Keratinocyte (primary cell): Measurements from ENCODE around the gene DMBX1.

Source experiments
- EZH2 ChIP-seq: IDR thresholded peaks from one replicate; pipeline ENCODE4 v1.6.1; 2012; ENCODE audit warnings: inconsistent platforms, mild to moderate bottlenecking, low read length, moderate library complexity
- TF ChIP-seq, protein P1 (sequence below), 3 experiments: IDR thresholded peaks in 1 of 3; conservative IDR thresholded peaks in 1 of 3; optimal IDR thresholded peaks in 1 of 3; 2 replicates in 2 of 3; 3 replicates in 1 of 3; pipeline versions ENCODE3 to v1.5.1; 2011; ENCODE audit warnings: low read length in 3 of 3, mild to moderate bottlenecking in 3 of 3, moderate library complexity in 2 of 3, control low read depth in 1 of 3, inconsistent platforms in 1 of 3; ENCODE audit not compliant: insufficient read depth in 2 of 3; ENCODE audit errors: extremely low read depth in 1 of 3

GRCh38 chr1:46449223-46450159 is 40.1 kb upstream of the DMBX1 start:
- TF ChIP-seq, protein P1, sequence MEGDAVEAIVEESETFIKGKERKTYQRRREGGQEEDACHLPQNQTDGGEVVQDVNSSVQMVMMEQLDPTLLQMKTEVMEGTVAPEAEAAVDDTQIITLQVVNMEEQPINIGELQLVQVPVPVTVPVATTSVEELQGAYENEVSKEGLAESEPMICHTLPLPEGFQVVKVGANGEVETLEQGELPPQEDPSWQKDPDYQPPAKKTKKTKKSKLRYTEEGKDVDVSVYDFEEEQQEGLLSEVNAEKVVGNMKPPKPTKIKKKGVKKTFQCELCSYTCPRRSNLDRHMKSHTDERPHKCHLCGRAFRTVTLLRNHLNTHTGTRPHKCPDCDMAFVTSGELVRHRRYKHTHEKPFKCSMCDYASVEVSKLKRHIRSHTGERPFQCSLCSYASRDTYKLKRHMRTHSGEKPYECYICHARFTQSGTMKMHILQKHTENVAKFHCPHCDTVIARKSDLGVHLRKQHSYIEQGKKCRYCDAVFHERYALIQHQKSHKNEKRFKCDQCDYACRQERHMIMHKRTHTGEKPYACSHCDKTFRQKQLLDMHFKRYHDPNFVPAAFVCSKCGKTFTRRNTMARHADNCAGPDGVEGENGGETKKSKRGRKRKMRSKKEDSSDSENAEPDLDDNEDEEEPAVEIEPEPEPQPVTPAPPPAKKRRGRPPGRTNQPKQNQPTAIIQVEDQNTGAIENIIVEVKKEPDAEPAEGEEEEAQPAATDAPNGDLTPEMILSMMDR (optimal IDR thresholded peaks at IDR 0.05 in 1 of 3, IDR thresholded peaks at IDR 0.05 in 1 of 3, conservative IDR thresholded peaks at IDR 0.05 in 1 of 3; ENCODE audit: extremely low read depth in 1 of 3, insufficient read depth in 2 of 3, low read length in 3 of 3) = no peak
- TF ChIP-seq EZH2 = no peak
